A549 (cell line): Measurements from ENCODE around the gene PRSS53. TPM values are rescaled to one million over a fixed set of nuclear protein-coding genes. Genes with fewer than 3 reads are reported as not detected.

Source experiments
- ATAC-seq, 2 experiments: fragments of 200-7000 bp in 1 of 2; fragments of >200 bp in 1 of 2; cut with Nextera tagmentation in 1 of 2; cut with Tn5 transposase in 1 of 2; 3 replicates each; pipeline versions ENCODE4 v1.8.0 to v1.9.1; 2018 to 2020; ENCODE audit warnings: mild to moderate bottlenecking in 1 of 2, moderate library complexity in 1 of 2
- CTCF ChIA-PET: fragments of 300-600 bp; sonication (Branson Sonifier 250); formaldehyde crosslinking; extraction: SDS; loops from one replicate; lab custom pipeline; 2021; ENCODE audit warnings: antibody characterized with exemption, inconsistent platforms; lab: Yijun Ruan, JAX
- POLR2A ChIA-PET: fragments of 350-600 bp; formaldehyde crosslinking; extraction: SDS; loops from one replicate; lab custom pipeline; 2021; ENCODE audit warnings: antibody characterized with exemption, inconsistent platforms; lab: Yijun Ruan, JAX
- DNase-seq, 2 experiments: peaks; one replicate each; pipeline versions ENCODE4 v3.0.0 to v3.0.0-alpha.2; 2011 to 2016; ENCODE audit warnings: low read depth in 1 of 2, low spot score in 1 of 2
- FAIRE-seq: peaks from 2 replicates; lab custom pipeline; 2011; peaks lifted over from hg19 to GRCh38; lab: Jason Lieb, UNC
- H3K27ac ChIP-seq, 2 experiments: fragments of >200 bp; sonication (Bioruptor Twin); formaldehyde crosslinking; 3 replicates each; pipeline ENCODE4 v1.5.1; 2016 to 2017
- H3K4me1 ChIP-seq: fragments of >200 bp; sonication (Bioruptor Twin); formaldehyde crosslinking; 3 replicates; pipeline ENCODE4 v1.6.1; 2016
- H3K4me2 ChIP-seq: fragments of >200 bp; sonication (Bioruptor Twin); formaldehyde crosslinking; 3 replicates; pipeline ENCODE4 v1.6.1; 2016
- H3K4me3 ChIP-seq: fragments of >200 bp; sonication (Bioruptor Twin); formaldehyde crosslinking; 3 replicates; pipeline ENCODE4 v1.5.1; 2016
- H3K9me3 ChIP-seq: fragments of >200 bp; sonication (Bioruptor Twin); formaldehyde crosslinking; 3 replicates; pipeline ENCODE4 v1.6.1; 2016
- CBX8 ChIP-seq: fragments of 200-600 bp; sonication (generic); IDR thresholded peaks from 2 replicates; pipeline ENCODE4 v1.6.1; 2016
- CTCF ChIP-seq: fragments of >200 bp; sonication (Bioruptor Twin); formaldehyde crosslinking; IDR thresholded peaks from 3 replicates; pipeline ENCODE4 v1.5.1; 2016
- ELK1 ChIP-seq: fragments of 150-350 bp; IDR thresholded peaks from 2 replicates; pipeline ENCODE4 v1.6.1; 2014; ENCODE audit warnings: low read depth, mild to moderate bottlenecking, low read length
- EP300 ChIP-seq, 2 experiments: fragments of >200 bp; sonication (Bioruptor Twin); formaldehyde crosslinking; IDR thresholded peaks; 2 replicates in 1 of 2; 3 replicates in 1 of 2; pipeline ENCODE4 v1.6.1; 2016 to 2017
- FOSL2 ChIP-seq, 2 experiments: fragments of 450-650 bp in 1 of 2; fragments of >200 bp in 1 of 2; sonication (Bioruptor Twin) in 1 of 2; formaldehyde crosslinking; IDR thresholded peaks; 2 replicates each; pipeline versions ENCODE4 v1.5.0 to v1.6.1; 2016 to 2020; ENCODE audit warnings: mild to moderate bottlenecking in 1 of 2, moderate library complexity in 1 of 2
- HMGXB4 ChIP-seq: fragments of 250-450 bp; sonication (Bioruptor Pico); IDR thresholded peaks from 2 replicates; pipeline ENCODE4 v1.5.0; 2021; ENCODE audit warnings: mild to moderate bottlenecking, moderate library complexity, borderline replicate concordance
- HOXB13 ChIP-seq: fragments of 250-450 bp; sonication (Bioruptor Pico); IDR thresholded peaks from 2 replicates; pipeline ENCODE4 v1.5.0; 2020; ENCODE audit warnings: low read depth, mild to moderate bottlenecking, moderate library complexity
- HOXB5 ChIP-seq: fragments of 250-450 bp; sonication (Bioruptor Pico); IDR thresholded peaks from 2 replicates; pipeline ENCODE4 v1.5.0; 2020; ENCODE audit warnings: mild to moderate bottlenecking, moderate library complexity
- JUN ChIP-seq, 2 experiments: fragments of >200 bp; sonication (Bioruptor Twin); formaldehyde crosslinking; IDR thresholded peaks; 2 replicates in 1 of 2; 3 replicates in 1 of 2; pipeline ENCODE4 v1.6.1; 2016 to 2017
- KDM1A ChIP-seq: fragments of 200-600 bp; sonication (generic); IDR thresholded peaks from 2 replicates; pipeline ENCODE4 v1.6.1; 2016; ENCODE audit warnings: low read depth, mild to moderate bottlenecking
- KDM5A ChIP-seq: fragments of 200-600 bp; sonication (generic); IDR thresholded peaks from 2 replicates; pipeline ENCODE4 v1.6.1; 2016; ENCODE audit warnings: antibody characterized with exemption, mild to moderate bottlenecking
- MYC ChIP-seq: IDR thresholded peaks from 2 replicates; pipeline ENCODE4 v1.6.1; 2012; ENCODE audit warnings: mild to moderate bottlenecking, inconsistent platforms, low read length, improper control_type of control experiment, borderline replicate concordance
- NR3C1 ChIP-seq: fragments of >200 bp; sonication (Bioruptor Twin); formaldehyde crosslinking; IDR thresholded peaks from 3 replicates; pipeline ENCODE4 v1.6.1; 2017
- RAD21 ChIP-seq, 2 experiments: fragments of >200 bp in 1 of 2; sonication (Bioruptor Twin) in 1 of 2; formaldehyde crosslinking in 1 of 2; IDR thresholded peaks in 1 of 2; conservative IDR thresholded peaks in 1 of 2; 2 replicates in 1 of 2; 3 replicates in 1 of 2; pipeline ENCODE4 v1.6.1; 2012 to 2018; ENCODE audit warnings: inconsistent platforms in 1 of 2
- SREBF2 ChIP-seq: fragments of 450-650 bp; IDR thresholded peaks from 2 replicates; pipeline ENCODE4 v1.6.1; 2014; ENCODE audit warnings: mild to moderate bottlenecking, moderate library complexity
- ZFP36 ChIP-seq: fragments of 450-650 bp; IDR thresholded peaks from 2 replicates; pipeline ENCODE4 v1.6.1; 2014; ENCODE audit warnings: borderline replicate concordance; ENCODE audit not compliant: partially characterized antibody
- WGBS: methylation state at CpG from one replicate; pipeline ENCODE4 v1.1.6; 2017; ENCODE audit errors: missing lambda C conversion rate; 5-methylcytosine and 5-hydroxymethylcytosine counted together
- polyA plus RNA-seq, 4 experiments: library from polyadenylated mRNA; depleted of rRNA in 3 of 4; stranded (reverse); fragments of >200 nt; fragmentation: RNase III in 1 of 4; extraction: RNeasy Plus Mini Kit Qiagen cat#74134 plus additional on column Dnase treatment in 1 of 4; gene quantifications; 2 replicates in 3 of 4; 3 replicates in 1 of 4; pipeline ENCODE4 v1.2.3, GENCODE V29; 2011 to 2017
- TF ChIP-seq, protein P1 (sequence below): fragments of 250-450 bp; sonication (Bioruptor Pico); IDR thresholded peaks from 2 replicates; pipeline ENCODE4 v1.5.0; 2020; ENCODE audit warnings: low read depth, mild to moderate bottlenecking, moderate library complexity
- TF ChIP-seq, protein P2 (sequence below): fragments of 450-650 bp; IDR thresholded peaks from 2 replicates; pipeline ENCODE4 v1.6.1; 2014; ENCODE audit warnings: antibody characterized with exemption
- TF ChIP-seq, protein P3 (sequence below): fragments of >200 bp; sonication (Bioruptor Twin); formaldehyde crosslinking; IDR thresholded peaks from 2 replicates; pipeline ENCODE4 v1.6.1; 2016

The PRSS53 gene
- polyA plus RNA-seq, 2 of the 4 experiments (the other 2 are of a cell fraction), result 0.79 to 1.5 TPM

DNA sequence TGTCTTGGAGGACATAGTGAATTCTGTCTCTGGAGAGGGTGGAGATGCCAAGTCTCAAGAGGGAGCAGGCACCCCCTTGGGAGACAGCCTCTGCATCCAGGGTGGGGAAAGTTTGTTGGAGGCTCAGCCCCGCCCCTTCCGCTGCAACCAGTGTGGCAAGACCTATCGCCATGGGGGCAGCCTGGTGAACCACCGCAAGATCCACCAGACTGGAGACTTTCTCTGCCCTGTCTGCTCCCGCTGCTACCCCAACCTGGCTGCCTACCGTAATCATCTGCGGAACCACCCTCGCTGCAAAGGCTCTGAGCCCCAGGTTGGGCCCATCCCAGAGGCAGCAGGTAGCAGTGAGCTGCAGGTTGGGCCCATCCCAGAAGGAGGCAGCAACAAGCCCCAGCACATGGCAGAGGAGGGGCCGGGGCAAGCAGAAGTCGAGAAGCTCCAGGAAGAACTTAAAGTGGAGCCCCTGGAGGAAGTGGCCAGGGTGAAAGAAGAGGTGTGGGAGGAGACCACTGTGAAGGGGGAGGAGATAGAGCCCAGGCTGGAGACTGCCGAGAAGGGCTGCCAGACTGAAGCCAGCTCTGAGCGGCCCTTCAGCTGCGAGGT, 9.3 kb downstream of the PRSS53 start:
- FAIRE-seq (no peak), DNase-seq (no peak), ATAC-seq (no peak)
- CTCF ChIA-PET, result interaction anchor here (1.6 kb wide), 2 partner anchors 29 to 63 kb away, joined by 4 to 5 read pairs; no protein-coding TSS in a partner anchor
- POLR2A ChIA-PET, result no interaction called here
- H3K4me1 ChIP-seq, result peaks cover 10% of the 10 kb centered on the region; the same call in 2 of the 3 replicates
- H3K27ac ChIP-seq, result no peak overlapping the region
- no peak overlapping the region for H3K4me3 ChIP-seq
- WGBS, result 97% methylated on average over 13 of the region's 13 CpGs
- no peaks in the 10 kb centered on the region for H3K9me3 ChIP-seq
- TF ChIP-seq JUN (IDR thresholded peaks at IDR 0.05) (no peak), EP300 (IDR thresholded peaks at IDR 0.05) (no peak), HOXB5 (CRISPR knock-in tag) (no peak), SREBF2 (no peak), MYC (no peak), CTCF (no peak), RAD21 (conservative IDR thresholded peaks at IDR 0.05 in 1 of 2, IDR thresholded peaks at IDR 0.05 in 1 of 2) (no peak), KDM5A (no peak), HOXB13 (no peak)
- TF ChIP-seq, protein P1, sequence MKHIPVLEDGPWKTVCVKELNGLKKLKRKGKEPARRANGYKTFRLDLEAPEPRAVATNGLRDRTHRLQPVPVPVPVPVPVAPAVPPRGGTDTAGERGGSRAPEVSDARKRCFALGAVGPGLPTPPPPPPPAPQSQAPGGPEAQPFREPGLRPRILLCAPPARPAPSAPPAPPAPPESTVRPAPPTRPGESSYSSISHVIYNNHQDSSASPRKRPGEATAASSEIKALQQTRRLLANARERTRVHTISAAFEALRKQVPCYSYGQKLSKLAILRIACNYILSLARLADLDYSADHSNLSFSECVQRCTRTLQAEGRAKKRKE (CRISPR knock-in tag), result no peak
- TF ChIP-seq, protein P2, sequence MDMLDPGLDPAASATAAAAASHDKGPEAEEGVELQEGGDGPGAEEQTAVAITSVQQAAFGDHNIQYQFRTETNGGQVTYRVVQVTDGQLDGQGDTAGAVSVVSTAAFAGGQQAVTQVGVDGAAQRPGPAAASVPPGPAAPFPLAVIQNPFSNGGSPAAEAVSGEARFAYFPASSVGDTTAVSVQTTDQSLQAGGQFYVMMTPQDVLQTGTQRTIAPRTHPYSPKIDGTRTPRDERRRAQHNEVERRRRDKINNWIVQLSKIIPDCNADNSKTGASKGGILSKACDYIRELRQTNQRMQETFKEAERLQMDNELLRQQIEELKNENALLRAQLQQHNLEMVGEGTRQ, result no peak
- TF ChIP-seq, protein P3, sequence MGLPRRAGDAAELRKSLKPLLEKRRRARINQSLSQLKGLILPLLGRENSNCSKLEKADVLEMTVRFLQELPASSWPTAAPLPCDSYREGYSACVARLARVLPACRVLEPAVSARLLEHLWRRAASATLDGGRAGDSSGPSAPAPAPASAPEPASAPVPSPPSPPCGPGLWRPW, result no peak
- H3K4me2 ChIP-seq, result no peak overlapping the region

DNA sequence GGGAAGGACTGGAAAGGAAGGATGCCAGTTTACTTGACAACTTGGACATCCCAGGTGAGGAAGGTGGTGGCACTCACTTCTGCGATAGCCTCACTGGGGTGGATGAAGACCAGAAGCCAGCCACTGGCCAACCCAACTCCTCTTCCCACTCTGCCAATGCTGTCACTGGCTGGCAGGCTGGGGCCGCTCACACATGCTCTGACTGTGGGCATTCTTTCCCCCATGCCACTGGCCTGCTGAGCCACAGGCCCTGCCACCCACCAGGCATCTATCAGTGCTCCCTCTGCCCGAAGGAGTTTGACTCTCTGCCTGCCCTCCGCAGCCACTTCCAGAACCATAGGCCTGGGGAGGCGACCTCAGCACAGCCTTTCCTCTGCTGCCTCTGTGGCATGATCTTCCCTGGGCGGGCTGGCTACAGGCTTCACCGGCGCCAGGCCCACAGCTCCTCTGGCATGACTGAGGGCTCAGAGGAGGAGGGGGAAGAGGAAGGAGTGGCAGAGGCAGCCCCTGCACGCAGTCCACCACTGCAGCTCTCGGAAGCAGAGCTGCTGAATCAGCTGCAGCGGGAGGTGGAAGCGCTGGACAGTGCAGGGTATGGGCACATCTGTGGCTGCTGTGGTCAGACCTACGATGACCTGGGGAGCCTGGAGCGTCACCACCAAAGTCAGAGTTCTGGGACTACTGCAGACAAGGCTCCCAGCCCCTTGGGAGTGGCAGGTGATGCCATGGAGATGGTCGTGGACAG, 10.0 kb downstream of the PRSS53 start:
- peaks cover 10% of the 10 kb centered on the region; the same call in 2 of the 3 replicates for H3K4me1 ChIP-seq
- H3K27ac ChIP-seq, result no peak overlapping the region
- ATAC-seq, result no peak
- POLR2A ChIA-PET, result no interaction called here
- DNase-seq, result no peak
- no peak overlapping the region for H3K4me3 ChIP-seq
- no peaks in the 10 kb centered on the region for H3K9me3 ChIP-seq
- TF ChIP-seq CTCF (no peak), CBX8 (no peak), ZFP36 (no peak), FOSL2 (IDR thresholded peaks at IDR 0.05) (no peak), FOSL2 (CRISPR knock-in tag; IDR thresholded peaks at IDR 0.05) (no peak), SREBF2 (no peak), ELK1 (no peak), NR3C1 (no peak), MYC (no peak), KDM5A (no peak), HMGXB4 (no peak), KDM1A (no peak)
- CTCF ChIA-PET, result interaction anchor here (1.0 to 1.6 kb wide), 2 partner anchors 16 to 29 kb away, joined by 3 to 4 read pairs; partner anchors contain the start of gene VKORC1
- no peak overlapping the region for H3K4me2 ChIP-seq
- 80% methylated on average over 7 of the region's 15 CpGs for WGBS
- FAIRE-seq, result no peak
